Neural crest cell (in vitro differentiated cells): ENCODE measurements around the gene PCED1B. TPM values are rescaled to one million over a fixed set of nuclear protein-coding genes. Genes with fewer than 3 reads are reported as not detected.

ENCODE experiments used
- DNase-seq: peaks from one replicate; pipeline ENCODE4 v3.0.0; 2021; ENCODE audit warnings: low read depth, mixed read lengths, low spot score
- H3K27ac Mint-ChIP-seq: one replicate; pipeline ENCODE4 v1.8.0; 2021; ENCODE audit warnings: mild to moderate bottlenecking, mixed read lengths; ENCODE audit not compliant: unreplicated experiment
- H3K27me3 Mint-ChIP-seq: 2 replicates; pipeline ENCODE4 v1.8.0; 2021; ENCODE audit warnings: low read depth, mild to moderate bottlenecking, mixed read lengths
- H3K36me3 Mint-ChIP-seq: 2 replicates; pipeline ENCODE4 v1.8.0; 2021; ENCODE audit warnings: low read depth, mild to moderate bottlenecking, mixed read lengths
- H3K4me1 Mint-ChIP-seq: 2 replicates; pipeline ENCODE4 v1.8.0; 2021; ENCODE audit warnings: mixed read lengths
- H3K4me3 Mint-ChIP-seq: one replicate; pipeline ENCODE4 v1.8.0; 2021; ENCODE audit warnings: mild to moderate bottlenecking, mixed read lengths
- H3K9me3 Mint-ChIP-seq: 2 replicates; pipeline ENCODE4 v1.8.0; 2021; ENCODE audit warnings: mixed read lengths
- total RNA-seq: library from RNA; stranded (reverse); gene quantifications from 2 replicates; pipeline ENCODE4 v1.2.1, GENCODE V29; 2021
- TF ChIP-seq, protein P1 (sequence below): fragments of 200-600 bp; sonication (generic); conservative IDR thresholded peaks from 2 replicates; pipeline ENCODE4 v1.5.0; 2021; ENCODE audit warnings: antibody characterized with exemption, mild to moderate bottlenecking

The PCED1B gene
- total RNA-seq, 1 donor from 2014 or later: 0.47 TPM

DNA sequence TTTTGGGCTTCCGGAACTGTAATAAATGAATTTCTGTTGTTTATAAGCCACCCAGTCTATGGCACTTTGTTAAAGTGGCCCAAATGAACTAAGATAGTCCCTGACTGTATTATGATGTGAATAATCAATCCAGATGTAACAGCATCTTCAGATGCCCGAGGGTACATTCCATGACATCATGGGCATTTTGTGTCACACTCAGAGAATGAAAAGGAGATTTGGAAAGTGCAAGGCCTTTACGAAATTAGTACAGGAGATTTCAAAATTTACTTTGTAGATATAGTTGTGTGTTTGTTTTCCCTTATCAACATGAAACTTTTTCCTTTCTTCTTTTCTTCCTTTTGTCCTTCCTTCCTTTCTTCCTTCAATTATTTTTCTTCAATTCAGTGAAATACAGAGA is 54.6 kb downstream of the PCED1B start:
- Mint-ChIP-seq H3K4me3 (no peak overlapping the region), H3K27me3 (no peaks in the 10 kb centered on the region), H3K27ac (no peak overlapping the region), H3K4me1 (no peaks in the 10 kb centered on the region), H3K36me3 (no peaks in the 10 kb centered on the region), H3K9me3 (no peaks in the 10 kb centered on the region)
- no peak for DNase-seq
- TF ChIP-seq, protein P1, sequence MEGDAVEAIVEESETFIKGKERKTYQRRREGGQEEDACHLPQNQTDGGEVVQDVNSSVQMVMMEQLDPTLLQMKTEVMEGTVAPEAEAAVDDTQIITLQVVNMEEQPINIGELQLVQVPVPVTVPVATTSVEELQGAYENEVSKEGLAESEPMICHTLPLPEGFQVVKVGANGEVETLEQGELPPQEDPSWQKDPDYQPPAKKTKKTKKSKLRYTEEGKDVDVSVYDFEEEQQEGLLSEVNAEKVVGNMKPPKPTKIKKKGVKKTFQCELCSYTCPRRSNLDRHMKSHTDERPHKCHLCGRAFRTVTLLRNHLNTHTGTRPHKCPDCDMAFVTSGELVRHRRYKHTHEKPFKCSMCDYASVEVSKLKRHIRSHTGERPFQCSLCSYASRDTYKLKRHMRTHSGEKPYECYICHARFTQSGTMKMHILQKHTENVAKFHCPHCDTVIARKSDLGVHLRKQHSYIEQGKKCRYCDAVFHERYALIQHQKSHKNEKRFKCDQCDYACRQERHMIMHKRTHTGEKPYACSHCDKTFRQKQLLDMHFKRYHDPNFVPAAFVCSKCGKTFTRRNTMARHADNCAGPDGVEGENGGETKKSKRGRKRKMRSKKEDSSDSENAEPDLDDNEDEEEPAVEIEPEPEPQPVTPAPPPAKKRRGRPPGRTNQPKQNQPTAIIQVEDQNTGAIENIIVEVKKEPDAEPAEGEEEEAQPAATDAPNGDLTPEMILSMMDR: no peak

DNA sequence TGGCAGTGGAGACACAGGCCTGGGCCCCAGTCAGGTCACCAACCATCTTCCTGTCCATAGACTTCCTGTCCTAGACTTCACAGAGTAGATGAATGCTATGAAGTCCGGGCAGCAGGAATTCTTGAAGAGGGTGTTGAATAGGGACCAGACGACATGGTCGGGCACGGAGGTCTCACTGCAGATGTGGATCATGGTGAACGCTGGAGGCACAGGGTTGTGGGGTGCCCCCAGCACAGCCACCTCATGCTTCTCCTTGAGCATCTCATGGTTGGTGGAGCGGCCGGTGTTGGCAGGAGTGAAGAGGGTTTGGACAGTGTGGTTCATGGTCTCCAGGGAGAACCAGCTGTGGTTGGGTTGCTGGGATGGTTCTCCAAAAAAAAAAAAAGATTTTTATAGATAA is 56.2 kb downstream of the PCED1B start:
- Mint-ChIP-seq H3K4me3 (no peak overlapping the region), H3K4me1 (no peaks in the 10 kb centered on the region), H3K27me3 (no peaks in the 10 kb centered on the region), H3K36me3 (peaks cover 3% of the 10 kb centered on the region), H3K9me3 (peaks cover 10% of the 10 kb centered on the region), H3K27ac (no peak overlapping the region)
- DNase-seq: no peak
- TF ChIP-seq, protein P1: no peak

DNA sequence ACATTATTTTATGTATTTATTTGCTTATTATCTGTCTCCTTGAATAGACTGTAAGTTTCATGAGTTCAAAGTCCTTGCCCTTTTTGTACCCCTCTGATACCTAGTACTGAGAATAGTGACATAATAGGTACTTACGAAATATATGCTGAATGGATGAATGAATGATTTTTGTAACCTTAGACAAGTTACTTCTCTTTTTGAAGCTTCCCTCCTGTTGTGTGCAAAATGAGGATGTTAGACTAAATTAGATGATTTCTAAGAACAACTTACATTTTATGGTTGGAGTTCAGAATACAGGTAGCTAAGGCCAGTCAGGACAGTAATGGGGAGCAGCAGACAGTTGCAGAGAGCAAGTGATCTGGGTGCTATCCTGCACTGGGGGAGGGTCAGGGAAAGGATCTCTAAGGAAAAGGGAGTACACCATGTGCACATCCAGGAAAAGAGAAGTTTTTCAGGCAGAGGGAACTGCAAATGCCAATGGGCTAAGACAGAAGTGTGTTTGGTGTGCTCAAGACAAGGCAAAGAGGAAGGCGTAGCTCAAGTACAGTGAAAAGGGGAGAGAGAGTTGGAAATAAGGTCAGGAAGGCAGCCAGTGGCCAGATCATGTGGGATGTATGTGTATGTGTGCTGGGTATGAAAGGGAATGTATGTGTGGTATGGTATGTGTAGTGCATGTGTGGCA is 59.7 kb downstream of the PCED1B start:
- no peak overlapping the region for H3K4me3 Mint-ChIP-seq
- no peaks in the 10 kb centered on the region for H3K4me1 Mint-ChIP-seq
- H3K27me3 Mint-ChIP-seq: no peaks in the 10 kb centered on the region
- H3K36me3 Mint-ChIP-seq: peaks cover 6% of the 10 kb centered on the region
- DNase-seq: no peak
- TF ChIP-seq, protein P1: no peak
- H3K27ac Mint-ChIP-seq: no peak overlapping the region
- H3K9me3 Mint-ChIP-seq: peaks cover 13% of the 10 kb centered on the region

DNA sequence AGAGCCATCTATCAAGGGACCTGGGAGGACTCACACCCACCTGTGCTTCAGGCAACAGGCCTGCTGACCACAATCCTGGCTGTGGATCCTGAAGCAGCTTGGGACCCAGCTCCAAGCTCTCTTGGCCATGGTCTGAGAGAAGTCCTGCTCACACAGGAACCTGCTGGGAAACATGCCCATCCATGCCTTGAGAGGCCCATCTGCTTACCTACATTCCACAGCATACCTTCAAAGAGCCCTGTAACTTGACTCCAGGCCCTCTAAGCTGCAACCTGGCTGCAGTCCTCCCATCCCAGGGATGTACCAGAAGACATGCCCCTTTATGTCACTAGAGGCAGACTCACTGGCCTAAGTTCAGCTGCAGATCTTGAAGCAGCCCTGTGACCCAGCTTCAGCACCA is 62.0 kb downstream of the PCED1B start:
- Mint-ChIP-seq H3K9me3 (peaks cover 16% of the 10 kb centered on the region), H3K27me3 (no peaks in the 10 kb centered on the region), H3K36me3 (peaks cover 6% of the 10 kb centered on the region), H3K4me3 (no peak overlapping the region), H3K27ac (no peak overlapping the region), H3K4me1 (no peaks in the 10 kb centered on the region)
- DNase-seq: no peak
- TF ChIP-seq, protein P1: no peak

DNA sequence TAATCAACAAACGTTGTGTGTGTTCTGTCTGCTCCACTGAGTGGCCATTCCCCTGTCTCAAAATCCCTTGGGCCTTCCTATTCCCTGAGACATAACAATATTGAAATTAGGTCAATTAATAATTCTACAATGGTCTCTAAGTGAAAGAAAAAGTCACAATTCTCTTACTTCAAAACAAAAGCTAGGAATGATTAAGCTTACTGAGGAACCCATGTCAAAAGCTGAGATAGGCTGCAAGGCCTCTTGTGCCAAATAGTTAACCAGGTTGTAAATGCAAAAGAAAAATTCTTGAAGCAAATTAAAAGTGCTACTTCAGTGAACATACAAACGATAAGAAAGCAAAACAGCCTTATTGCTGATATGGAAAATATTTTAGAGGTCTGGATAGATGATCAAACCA is 65.3 kb downstream of the PCED1B start:
- Mint-ChIP-seq H3K4me3 (no peak overlapping the region), H3K27ac (no peak overlapping the region), H3K27me3 (no peaks in the 10 kb centered on the region), H3K4me1 (no peaks in the 10 kb centered on the region), H3K9me3 (peaks cover 9% of the 10 kb centered on the region), H3K36me3 (peaks cover 3% of the 10 kb centered on the region)
- TF ChIP-seq, protein P1: no peak
- no peak for DNase-seq
